ENCODE data around the gene OSBPL9.
A peak's percentile ranks its signal among the peaks of the same experiment; 100 is the strongest.

The OSBPL9 gene

GRCh38 chr1:51760872-51761271, 144.0 kb downstream of the OSBPL9 start:
- no peak for TF ChIP-seq CTCF (conservative IDR thresholded peaks at IDR 0.05)
- no peak overlapping the region for H3K27ac ChIP-seq

GRCh38 chr1:51761351-51761750, 144.5 kb downstream of the OSBPL9 start:
- no peak overlapping the region for H3K27ac ChIP-seq
- TF ChIP-seq CTCF (conservative IDR thresholded peaks at IDR 0.05), result no peak

GRCh38 chr1:51768971-51769588, 152.2 kb downstream of the OSBPL9 start:
- TF ChIP-seq CTCF (conservative IDR thresholded peaks at IDR 0.05), result peak; percentile 88
- H3K27ac ChIP-seq, result no peak overlapping the region

GRCh38 chr1:51776408-51776807, 159.5 kb downstream of the OSBPL9 start:
- no peak overlapping the region for H3K27ac ChIP-seq
- TF ChIP-seq CTCF (conservative IDR thresholded peaks at IDR 0.05), result no peak

GRCh38 chr1:51780927-51781326, 164.0 kb downstream of the OSBPL9 start:
- no peak overlapping the region for H3K27ac ChIP-seq
- no peak for TF ChIP-seq CTCF (conservative IDR thresholded peaks at IDR 0.05)

GRCh38 chr1:51784997-51785421, 168.1 kb downstream of the OSBPL9 start:
- H3K27ac ChIP-seq, result no peak overlapping the region
- TF ChIP-seq CTCF (conservative IDR thresholded peaks at IDR 0.05), result no peak

GRCh38 chr1:51788938-51789337, 172.0 kb downstream of the OSBPL9 start:
- H3K27ac ChIP-seq, result no peak overlapping the region; the same call in 1 of the 2 replicates
- no peak for TF ChIP-seq CTCF (conservative IDR thresholded peaks at IDR 0.05)
